HCT116 (cell line): ENCODE data around the gene SSTR5. TPM values are rescaled to one million over a fixed set of nuclear protein-coding genes. Genes with fewer than 3 reads are reported as not detected.

Experiments
- ATAC-seq: fragments of 200-7000 bp; cut with Tn5 transposase; 2 replicates; pipeline ENCODE4 v1.9.1; 2020; ENCODE audit warnings: mild to moderate bottlenecking, moderate library complexity
- BruUV-seq: library from RNA; stranded (reverse); fragments of 400-500 nt; replicated peaks from 2 replicates; lab custom pipeline; 2021; lab: Mats Ljungman, UMichigan
- CTCF ChIA-PET: fragments of 300-600 bp; sonication (Branson Sonifier 250); formaldehyde crosslinking; loops from one replicate; lab custom pipeline; 2021; ENCODE audit warnings: antibody characterized with exemption; lab: Charles Lee
- POLR2A ChIA-PET: fragments of 300-600, 350-600 bp; sonication (Branson Sonifier 250); formaldehyde crosslinking; loops from one replicate; lab custom pipeline; 2021; ENCODE audit warnings: antibody characterized with exemption; lab: Charles Lee
- RAD21 ChIA-PET, 2 experiments: fragments of 300-600 bp; sonication (Branson Sonifier 250); formaldehyde crosslinking; loops; one replicate each; lab custom pipeline; 2023; ENCODE audit warnings: low total read pairs in 2 of 2; ENCODE audit not compliant: uncharacterized antibody in 2 of 2, unreplicated experiment in 2 of 2, low non-redundant PET in 1 of 2; lab: Charles Lee
- DNase-seq: peaks from one replicate; pipeline ENCODE4 v3.0.0-alpha.2; 2010; ENCODE audit warnings: low read depth, low spot score
- H2AFZ ChIP-seq: fragments of 200-600 bp; shearing (Covaris generic), sonication (generic); 2 replicates; pipeline ENCODE4 v1.6.1; 2017; ENCODE audit warnings: low read depth, mixed run types, mixed read lengths, antibody characterized with exemption, low read length; ENCODE audit not compliant: poor library complexity, severe bottlenecking
- H3K27ac ChIP-seq: 2 replicates; pipeline ENCODE4 v1.5.1; 2012; ENCODE audit warnings: low read depth, low read length
- H3K27me3 ChIP-seq: fragments of 200-600 bp; sonication (generic); 2 replicates; pipeline ENCODE4 v1.6.1; 2016; ENCODE audit warnings: mixed run types, low read length, mixed read lengths; ENCODE audit not compliant: insufficient read depth
- H3K36me3 ChIP-seq, 2 experiments: fragments of 200-500 bp in 1 of 2; fragments of 200-600 bp in 1 of 2; sonication (Bioruptor generic) in 1 of 2; sonication (generic) in 1 of 2; 2 replicates each; pipeline versions ENCODE4 v1.5.1 to v1.6.1; 2014 to 2016; ENCODE audit warnings: low read length in 2 of 2, inconsistent platforms in 1 of 2, mixed read lengths in 1 of 2, mixed run types in 1 of 2; ENCODE audit not compliant: insufficient read depth in 2 of 2, control insufficient read depth in 1 of 2
- H3K4me1 ChIP-seq, 2 experiments: fragments of 200-600 bp in 1 of 2; sonication (generic) in 1 of 2; 2 replicates each; pipeline versions ENCODE4 v1.5.1 to v1.6.1; 2012 to 2017; ENCODE audit warnings: low read length in 2 of 2, inconsistent platforms in 1 of 2, mild to moderate bottlenecking in 1 of 2, mixed read lengths in 1 of 2, mixed run types in 1 of 2, moderate library complexity in 1 of 2; ENCODE audit not compliant: insufficient read depth in 2 of 2, control insufficient read depth in 1 of 2
- H3K4me2 ChIP-seq: fragments of 200-600 bp; sonication (generic); 2 replicates; pipeline ENCODE4 v1.6.1; 2017; ENCODE audit warnings: mixed run types, low read length, mixed read lengths
- H3K4me3 ChIP-seq, 2 experiments: fragments of 200-600 bp in 1 of 2; sonication (generic) in 1 of 2; replicated peaks in 1 of 2; 2 replicates each; pipeline ENCODE4 v1.5.1; 2011 to 2016; ENCODE audit warnings: low read length in 2 of 2, control low read depth in 1 of 2, low read depth in 1 of 2, mild to moderate bottlenecking in 1 of 2, mixed read lengths in 1 of 2, mixed run types in 1 of 2
- H3K79me2 ChIP-seq: fragments of 200-600 bp; sonication (generic); 2 replicates; pipeline ENCODE4 v1.6.1; 2017; ENCODE audit warnings: mild to moderate bottlenecking, mixed run types, low read length, moderate library complexity, mixed read lengths; ENCODE audit not compliant: insufficient read depth
- H3K9ac ChIP-seq: fragments of 200-600 bp; sonication (generic); 2 replicates; pipeline ENCODE4 v1.6.1; 2016; ENCODE audit warnings: low read length, mixed read lengths
- H3K9me2 ChIP-seq: fragments of 200-600 bp; sonication (generic), shearing (Covaris generic); 2 replicates; pipeline ENCODE4 v1.6.1; 2017; ENCODE audit warnings: mixed run types, mild to moderate bottlenecking, moderate library complexity; ENCODE audit not compliant: insufficient read depth
- H3K9me3 ChIP-seq, 2 experiments: fragments of 200-500 bp in 1 of 2; fragments of 200-600 bp in 1 of 2; sonication (Bioruptor generic) in 1 of 2; sonication (generic) in 1 of 2; 2 replicates each; pipeline ENCODE4 v1.6.1; 2014 to 2017; ENCODE audit warnings: low read length in 2 of 2, mixed read lengths in 2 of 2, inconsistent platforms in 1 of 2, low read depth in 1 of 2, mild to moderate bottlenecking in 1 of 2, mixed run types in 1 of 2, moderate library complexity in 1 of 2; ENCODE audit not compliant: control insufficient read depth in 1 of 2, insufficient read depth in 1 of 2
- H4K20me1 ChIP-seq: fragments of 200-600 bp; sonication (generic), shearing (Covaris generic); 2 replicates; pipeline ENCODE4 v1.6.1; 2017; ENCODE audit warnings: mixed run types, mild to moderate bottlenecking, moderate library complexity; ENCODE audit not compliant: insufficient read depth
- ATF3 ChIP-seq: IDR thresholded peaks from 2 replicates; pipeline ENCODE4 v1.6.1; 2012
- CBX3 ChIP-seq: IDR thresholded peaks from 2 replicates; pipeline ENCODE4 v1.6.1; 2012; ENCODE audit warnings: low read depth
- CEBPB ChIP-seq: IDR thresholded peaks from 2 replicates; pipeline ENCODE4 v1.6.1; 2012; ENCODE audit warnings: low read depth
- EGR1 ChIP-seq: IDR thresholded peaks from 2 replicates; pipeline ENCODE4 v1.6.1; 2012; ENCODE audit warnings: low read depth
- EZH2phosphoT487 ChIP-seq: fragments of 200-600 bp; IDR thresholded peaks from 2 replicates; pipeline ENCODE4 v1.6.1; 2018; ENCODE audit warnings: antibody characterized with exemption, borderline replicate concordance
- FOSL1 ChIP-seq: IDR thresholded peaks from 2 replicates; pipeline ENCODE4 v1.6.1; 2012; ENCODE audit warnings: low read depth
- JUND ChIP-seq: IDR thresholded peaks from 2 replicates; pipeline ENCODE4 v1.6.1; 2012
- POLR2A ChIP-seq: IDR thresholded peaks from 2 replicates; pipeline ENCODE4 v1.7.0; 2011; ENCODE audit warnings: borderline replicate concordance; ENCODE audit not compliant: insufficient read depth, insufficient read length; ENCODE audit errors: extremely low read depth
- POLR2AphosphoS5 ChIP-seq: IDR thresholded peaks from 2 replicates; pipeline ENCODE4 v1.6.1; 2011; ENCODE audit warnings: mild to moderate bottlenecking, low read depth, low read length, moderate library complexity
- RAD21 ChIP-seq: IDR thresholded peaks from 2 replicates; pipeline ENCODE4 v1.6.1; 2012; ENCODE audit warnings: low read depth, mild to moderate bottlenecking
- SP1 ChIP-seq: IDR thresholded peaks from 2 replicates; pipeline ENCODE4 v1.6.1; 2012; ENCODE audit warnings: low read depth
- SRF ChIP-seq: IDR thresholded peaks from 2 replicates; pipeline ENCODE4 v1.6.1; 2012; ENCODE audit warnings: low read depth
- TCF7L2 ChIP-seq: IDR thresholded peaks from 2 replicates; pipeline ENCODE4 v1.7.0; 2011; ENCODE audit warnings: borderline replicate concordance, inconsistent platforms; ENCODE audit not compliant: insufficient read depth, insufficient read length; ENCODE audit errors: extremely low read depth
- ZBTB33 ChIP-seq: IDR thresholded peaks from 2 replicates; pipeline ENCODE4 v1.6.1; 2011; ENCODE audit warnings: mild to moderate bottlenecking, low read length, moderate library complexity; ENCODE audit not compliant: insufficient replicate concordance; ENCODE audit errors: extremely low read depth
- ZFX ChIP-seq: fragments of 450-650 bp; IDR thresholded peaks from 2 replicates; pipeline ENCODE4 v1.6.1; 2017
- ZNF274 ChIP-seq: fragments of 200-500 bp; sonication (Bioruptor generic); IDR thresholded peaks from 2 replicates; pipeline ENCODE4 v1.6.1; 2014; ENCODE audit warnings: mild to moderate bottlenecking, low read depth, low read length, inconsistent platforms
- intact Hi-C: fragments of 100-400 bp; cut with micrococcal nuclease; formaldehyde crosslinking; loops from 2 replicates; pipeline ENCODE4 v1.10.0; 2022
- total RNA-seq: library from RNA; stranded (reverse); gene quantifications from one replicate; pipeline ENCODE4 v1.2.1, GENCODE V29; 2021; ENCODE audit not compliant: unreplicated experiment

SSTR5 gene
- total RNA-seq, 1 experiment from 2014 or later, result 7.2 TPM

GRCh38 chr16:1080801-1081733, 8.5 kb downstream of the SSTR5 start:
- no peak overlapping the region for H2AFZ ChIP-seq
- H3K4me3 ChIP-seq, result peak overlapping the region in 1 of 2 experiments; percentile 68; a peak in 2 of 4 replicates
- H3K9me2 ChIP-seq, result no peaks in the 10 kb centered on the region
- ATAC-seq, result no peak
- DNase-seq, result no peak
- ChIA-PET CTCF (no interaction called here), RAD21 (interaction anchor here in 1 of 2 experiments (1.1 kb wide), 1 partner anchor 24 kb away, joined by 3 read pairs; no protein-coding TSS in a partner anchor), POLR2A (interaction anchor here (1.5 kb wide), 1 partner anchor 12 kb away, joined by 3 read pairs; no protein-coding TSS in a partner anchor)
- intact Hi-C loops, result no loop called here
- H3K9ac ChIP-seq, result peak overlapping the region; percentile 93
- H3K27me3 ChIP-seq, result no peaks in the 10 kb centered on the region
- peaks cover 32% of the 10 kb centered on the region for H3K79me2 ChIP-seq
- no peak for TF ChIP-seq CBX3
- no peak for TF ChIP-seq ZNF274
- TF ChIP-seq ZFX, result peak; percentile 32; the same call in 1 of the 2 replicates
- H3K36me3 ChIP-seq, result peaks cover 0 to 15% of the 10 kb centered on the region in 2 experiments; a peak in 1 of 4 replicates
- peak overlapping the region; percentile 93 for H3K4me2 ChIP-seq
- peaks cover 0 to 6% of the 10 kb centered on the region in 2 experiments; a peak in 1 of 4 replicates for H3K9me3 ChIP-seq
- peaks cover 66 to 90% of the 10 kb centered on the region in 2 experiments for H3K4me1 ChIP-seq
- no TSS peak for BruUV-seq
- no peaks in the 10 kb centered on the region for H4K20me1 ChIP-seq
- peak overlapping the region; percentile 100; the same call in 1 of the 2 replicates for H3K27ac ChIP-seq

GRCh38 chr16:1081734-1082265, 9.3 kb downstream of the SSTR5 start:
- H3K9me3 ChIP-seq, result peaks cover 0 to 6% of the 10 kb centered on the region in 2 experiments; a peak in 1 of 4 replicates
- H3K36me3 ChIP-seq, result peaks cover 0 to 15% of the 10 kb centered on the region in 2 experiments; a peak in 1 of 4 replicates
- peak overlapping the region; percentile 66 to 68 for H3K4me3 ChIP-seq
- no peaks in the 10 kb centered on the region for H3K9me2 ChIP-seq
- no peak for DNase-seq
- ATAC-seq, result peak; percentile 3
- H3K9ac ChIP-seq, result peak overlapping the region; percentile 93
- no peaks in the 10 kb centered on the region for H4K20me1 ChIP-seq
- peaks cover 32% of the 10 kb centered on the region for H3K79me2 ChIP-seq
- POLR2A ChIA-PET, result interaction anchor here (1.5 kb wide), 1 partner anchor 12 kb away, joined by 3 read pairs; no protein-coding TSS in a partner anchor
- peaks cover 68 to 90% of the 10 kb centered on the region in 2 experiments for H3K4me1 ChIP-seq
- H3K27me3 ChIP-seq, result no peaks in the 10 kb centered on the region
- H3K4me2 ChIP-seq, result peak overlapping the region; percentile 93
- no peak overlapping the region for H2AFZ ChIP-seq
- no TSS peak for BruUV-seq
- intact Hi-C loops, result no loop called here
- H3K27ac ChIP-seq, result peak overlapping the region; percentile 100
- RAD21 ChIA-PET, result interaction anchor here (0.9 to 1.1 kb wide), 2 partner anchors 25 kb away, joined by 3 to 4 read pairs; no protein-coding TSS in a partner anchor
- CTCF ChIA-PET, result no interaction called here
- TF ChIP-seq FOSL1 (no peak), SP1 (no peak), SRF (no peak), JUND (no peak), ZBTB33 (no peak), ATF3 (no peak), POLR2A (no peak), EZH2phosphoT487 (no peak), CBX3 (no peak), POLR2AphosphoS5 (no peak), RAD21 (no peak), TCF7L2 (no peak), EGR1 (no peak), CEBPB (no peak)
